Vagina (tissue), 2 donors: ENCODE results near the gene STBD1. TPM values are rescaled to one million over a fixed set of nuclear protein-coding genes. Genes with fewer than 3 reads are reported as not detected.

Source experiments
- DNase-seq, 2 donors: peaks; one replicate each; pipeline ENCODE4 v3.0.0-alpha.2; 2017; ENCODE audit errors: extremely low spot score in 2 of 2
- H3K27ac ChIP-seq: fragments of 200-600 bp; sonication (generic); one replicate; pipeline ENCODE4 v1.5.1; 2019
- H3K27me3 ChIP-seq: fragments of 200-600 bp; sonication (generic); one replicate; pipeline ENCODE4 v1.5.1; 2019
- H3K36me3 ChIP-seq, 2 donors: fragments of 200-600 bp; sonication (generic); one replicate each; pipeline ENCODE4 v1.5.1; 2017 to 2019
- H3K4me1 ChIP-seq: fragments of 200-600 bp; sonication (generic); one replicate; pipeline ENCODE4 v1.5.1; 2019
- H3K4me3 ChIP-seq, 2 donors: fragments of 200-600 bp; sonication (generic); 1 replicate in 1 of 2; 2 replicates in 1 of 2; pipeline ENCODE4 v1.5.1; 2016 to 2019
- H3K9me3 ChIP-seq: fragments of 200-600 bp; sonication (generic); one replicate; pipeline ENCODE4 v1.5.1; 2019
- CTCF ChIP-seq, 3 experiments: fragments of 450-650 bp in 2 of 3; fragments of 200-600 bp in 1 of 3; sonication (generic) in 1 of 3; IDR thresholded peaks; one replicate each; pipeline ENCODE4 v1.5.1; 2017 to 2019; ENCODE audit warnings: antibody characterized with exemption in 3 of 3, mild to moderate bottlenecking in 2 of 3, moderate library complexity in 2 of 3
- POLR2A ChIP-seq, 2 donors: fragments of 450-650 bp; IDR thresholded peaks; one replicate each; pipeline ENCODE4 v1.6.1; 2017; ENCODE audit warnings: antibody characterized with exemption in 2 of 2, mild to moderate bottlenecking in 2 of 2, moderate library complexity in 2 of 2
- POLR2AphosphoS5 ChIP-seq, 2 donors: sonication (generic); formaldehyde crosslinking; IDR thresholded peaks; one replicate each; pipeline ENCODE4 v1.9.0; 2017; ENCODE audit warnings: antibody characterized with exemption in 2 of 2, mild to moderate bottlenecking in 2 of 2, low read depth in 1 of 2; ENCODE audit not compliant: insufficient read depth in 1 of 2
- intact Hi-C: fragments of 100-400 bp; cut with DNase I; formaldehyde crosslinking; loops from one replicate; pipeline ENCODE4 v1.15.1; 2023
- total RNA-seq: library from RNA; depleted of rRNA; stranded (reverse); fragments of >200 nt; gene quantifications from one replicate; pipeline ENCODE4 v1.2.3, GENCODE V29; 2016

The STBD1 gene
- total RNA-seq, 1 donor from 2014 or later: 7.6 TPM

GRCh38 chr4:76313547-76313946 is 7.0 kb downstream of the STBD1 start:
- no peaks in the 10 kb centered on the region for H3K9me3 ChIP-seq
- no peak for DNase-seq
- intact Hi-C loops: no loop called here
- H3K27ac ChIP-seq: no peak overlapping the region
- no peak overlapping the region for H3K4me3 ChIP-seq
- no peak for TF ChIP-seq POLR2AphosphoS5 (IDR thresholded peaks at IDR 0.05; ENCODE audit: insufficient read depth in 1 of 2, low read depth in 1 of 2)
- TF ChIP-seq CTCF (IDR thresholded peaks at IDR 0.05): no peak
- TF ChIP-seq POLR2A (IDR thresholded peaks at IDR 0.05): no peak
- peaks cover 0 to 6% of the 10 kb centered on the region in 2 donors for H3K36me3 ChIP-seq
- H3K4me1 ChIP-seq: peaks cover 7% of the 10 kb centered on the region
- no peaks in the 10 kb centered on the region for H3K27me3 ChIP-seq

GRCh38 chr4:76315267-76315918 is 8.9 kb downstream of the STBD1 start:
- H3K4me3 ChIP-seq: no peak overlapping the region
- no peaks in the 10 kb centered on the region for H3K36me3 ChIP-seq
- no peak for TF ChIP-seq CTCF (IDR thresholded peaks at IDR 0.05)
- no peak for TF ChIP-seq POLR2AphosphoS5 (IDR thresholded peaks at IDR 0.05; ENCODE audit: insufficient read depth in 1 of 2, low read depth in 1 of 2)
- no peaks in the 10 kb centered on the region for H3K9me3 ChIP-seq
- peaks cover 5% of the 10 kb centered on the region for H3K4me1 ChIP-seq
- H3K27me3 ChIP-seq: no peaks in the 10 kb centered on the region
- H3K27ac ChIP-seq: no peak overlapping the region
- DNase-seq: no peak
- intact Hi-C loops: no loop called here

GRCh38 chr4:76316131-76316530 is 9.6 kb downstream of the STBD1 start:
- Histone ChIP-seq H3K27me3 (no peaks in the 10 kb centered on the region), H3K4me1 (peaks cover 5% of the 10 kb centered on the region), H3K27ac (no peak overlapping the region), H3K9me3 (no peaks in the 10 kb centered on the region), H3K36me3 (no peaks in the 10 kb centered on the region), H3K4me3 (no peak overlapping the region)
- intact Hi-C loops: no loop called here
- TF ChIP-seq POLR2A (IDR thresholded peaks at IDR 0.05): no peak
- TF ChIP-seq CTCF (IDR thresholded peaks at IDR 0.05): no peak
- TF ChIP-seq POLR2AphosphoS5 (IDR thresholded peaks at IDR 0.05; ENCODE audit: insufficient read depth in 1 of 2, low read depth in 1 of 2): no peak
- DNase-seq: no peak

GRCh38 chr4:76322236-76322635 is 15.7 kb downstream of the STBD1 start:
- H3K4me3 ChIP-seq: no peak overlapping the region
- intact Hi-C loops: no loop called here
- H3K27me3 ChIP-seq: no peaks in the 10 kb centered on the region
- TF ChIP-seq CTCF (IDR thresholded peaks at IDR 0.05): no peak
- TF ChIP-seq POLR2A (IDR thresholded peaks at IDR 0.05): no peak
- no peak for TF ChIP-seq POLR2AphosphoS5 (IDR thresholded peaks at IDR 0.05; ENCODE audit: insufficient read depth in 1 of 2, low read depth in 1 of 2)
- H3K27ac ChIP-seq: no peak overlapping the region
- no peaks in the 10 kb centered on the region for H3K4me1 ChIP-seq
- H3K36me3 ChIP-seq: no peaks in the 10 kb centered on the region
- peaks cover 8% of the 10 kb centered on the region for H3K9me3 ChIP-seq
- DNase-seq: no peak

- no peak overlapping the region for H3K4me3 ChIP-seq
- no peak overlapping the region for H3K27ac ChIP-seq
- intact Hi-C loops: no loop called here
- no peaks in the 10 kb centered on the region for H3K27me3 ChIP-seq
- TF ChIP-seq POLR2AphosphoS5 (IDR thresholded peaks at IDR 0.05; ENCODE audit: insufficient read depth in 1 of 2, low read depth in 1 of 2): no peak
- no peak for TF ChIP-seq CTCF (IDR thresholded peaks at IDR 0.05)
- TF ChIP-seq POLR2A (IDR thresholded peaks at IDR 0.05): no peak
- H3K4me1 ChIP-seq: no peaks in the 10 kb centered on the region
- H3K9me3 ChIP-seq: peaks cover 8% of the 10 kb centered on the region
- DNase-seq: no peak
- no peaks in the 10 kb centered on the region for H3K36me3 ChIP-seq
These were observed 18.5 kb downstream of the STBD1 start for GRCh38 chr4:76325072-76325471.
